HUDEP-2 (cell line): ENCODE results near the gene ABHD16B.
"Not testable (repeated sequence)": the region's sequence is repeated elsewhere in the genome, so short reads cannot be mapped to it uniquely, and the experiment has no call there.

Source experiments
- DNase-seq, 76 experiments: peaks; one replicate each; lab custom pipeline; 2025; ENCODE audit not compliant: unreplicated experiment in 76 of 76; lab: John Stamatoyannopoulos, UW

ABHD16B gene

GRCh38 chr20:63833776-63834490 is 27.4 kb upstream of the ABHD16B start:
- DNase-seq = no peak

DNA sequence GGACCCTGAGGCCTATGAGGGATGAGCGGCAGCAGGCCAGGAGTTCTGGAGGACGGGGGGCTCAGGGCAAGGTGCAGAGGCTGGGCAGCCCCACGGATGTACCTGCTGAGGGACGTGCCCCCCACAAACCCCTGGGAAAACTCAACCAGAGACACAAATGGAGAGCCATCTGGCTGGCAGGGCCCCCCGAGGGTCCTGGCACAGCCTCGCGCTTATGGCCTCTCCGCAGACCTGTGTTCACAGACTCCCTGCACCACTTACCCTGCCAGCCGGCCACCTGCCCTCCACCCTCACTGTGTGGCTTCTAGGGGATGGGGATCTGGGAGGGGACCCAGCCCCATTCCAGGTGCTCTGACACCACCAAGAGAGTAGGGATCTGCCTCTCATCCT is 26.8 kb upstream of the ABHD16B start:
- DNase-seq = no peak

- peak in 52 of 76 experiments; percentile 5 to 86 (median 34) for DNase-seq
Observed at GRCh38 chr20:63835021-63835858, 26.1 kb upstream of the ABHD16B start.

- DNase-seq = no peak
Observed at GRCh38 chr20:63836458-63837344, 24.6 kb upstream of the ABHD16B start.

GRCh38 chr20:63837479-63837878 is 23.8 kb upstream of the ABHD16B start:
- no peak for DNase-seq

- DNase-seq = no peak
Observed at GRCh38 chr20:63839620-63840019, 21.7 kb upstream of the ABHD16B start.

- DNase-seq = no peak
Observed at GRCh38 chr20:63840405-63840828, 20.9 kb upstream of the ABHD16B start.

- no peak for DNase-seq
Observed at GRCh38 chr20:63842258-63842657, 19.0 kb upstream of the ABHD16B start.

GRCh38 chr20:63843222-63843621 is 18.1 kb upstream of the ABHD16B start:
- DNase-seq = no peak

DNA sequence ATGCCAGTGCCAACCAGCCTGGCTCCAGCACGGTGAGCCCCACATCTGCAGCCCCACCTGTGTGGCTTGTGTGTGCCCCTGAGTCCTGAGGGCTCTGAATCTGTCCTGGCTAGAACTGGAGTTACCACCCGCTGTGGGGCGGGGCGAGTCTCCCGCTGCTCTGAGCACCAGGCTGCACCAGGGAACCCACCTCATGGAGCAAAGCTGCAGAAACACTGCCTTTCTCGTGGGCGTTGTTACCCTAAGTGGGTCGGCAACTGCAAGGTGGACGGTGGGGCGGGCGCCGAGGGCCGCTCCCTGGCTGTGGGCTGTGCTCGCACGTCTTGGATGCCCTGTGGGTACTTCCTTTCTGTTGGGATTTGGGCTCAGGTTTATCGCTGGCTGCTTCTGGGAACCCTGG is 17.5 kb upstream of the ABHD16B start:
- no peak for DNase-seq

GRCh38 chr20:63844511-63844991 is 16.7 kb upstream of the ABHD16B start:
- DNase-seq = no peak

GRCh38 chr20:63846128-63846771 is 15.0 kb upstream of the ABHD16B start:
- peak in 6 of 76 experiments; percentile 6 to 39 (median 26) for DNase-seq

GRCh38 chr20:63846888-63847236 is 14.4 kb upstream of the ABHD16B start:
- no peak for DNase-seq

DNA sequence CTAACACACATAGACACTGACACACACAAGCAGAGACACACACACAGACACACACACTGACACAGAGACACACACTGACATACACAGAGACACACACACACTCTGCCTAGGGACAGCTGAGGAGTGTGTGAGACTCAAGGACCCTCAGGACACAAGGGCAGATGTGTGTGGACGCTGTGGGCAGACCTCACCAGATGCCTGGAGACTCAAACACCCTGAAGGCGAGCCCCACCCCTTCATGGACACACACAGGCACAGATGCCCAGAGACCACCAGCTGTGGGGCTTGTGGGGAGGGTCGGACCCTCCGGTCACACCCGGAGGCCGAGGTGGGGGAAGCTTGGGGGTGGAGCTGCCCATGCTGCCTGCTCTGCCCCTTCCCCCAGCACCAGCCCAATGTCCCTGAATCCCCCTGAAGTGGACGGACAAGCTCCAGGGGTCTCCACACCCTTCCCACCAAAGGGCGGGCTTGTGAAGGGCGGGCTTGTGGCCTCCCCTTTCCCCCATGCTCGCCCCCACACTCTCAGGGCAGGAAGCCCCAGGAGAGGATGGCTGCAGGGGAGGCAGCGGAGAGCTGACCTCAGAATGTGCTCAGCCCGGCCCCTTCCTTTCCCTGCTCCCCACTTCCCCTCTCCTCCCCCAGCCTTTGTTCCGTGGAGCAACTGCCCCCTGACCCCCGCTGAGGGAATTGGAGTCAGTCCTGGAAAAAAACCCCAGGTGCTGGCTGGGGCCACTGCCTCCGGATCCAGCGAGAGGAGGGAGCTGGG is 13.9 kb upstream of the ABHD16B start:
- no peak for DNase-seq

GRCh38 chr20:63848003-63848911 is 13.0 kb upstream of the ABHD16B start:
- DNase-seq = no peak

- DNase-seq = no peak
Observed at GRCh38 chr20:63850689-63851547, 10.4 kb upstream of the ABHD16B start.

- DNase-seq = not testable (repeated sequence)
Observed at GRCh38 chr20:63851548-63851943, 9.8 kb upstream of the ABHD16B start.

- DNase-seq = not testable (repeated sequence)
Observed at GRCh38 chr20:63853733-63854068, 7.6 kb upstream of the ABHD16B start.
